ENCODE measurements around the gene TATDN3.

The TATDN3 gene

DNA sequence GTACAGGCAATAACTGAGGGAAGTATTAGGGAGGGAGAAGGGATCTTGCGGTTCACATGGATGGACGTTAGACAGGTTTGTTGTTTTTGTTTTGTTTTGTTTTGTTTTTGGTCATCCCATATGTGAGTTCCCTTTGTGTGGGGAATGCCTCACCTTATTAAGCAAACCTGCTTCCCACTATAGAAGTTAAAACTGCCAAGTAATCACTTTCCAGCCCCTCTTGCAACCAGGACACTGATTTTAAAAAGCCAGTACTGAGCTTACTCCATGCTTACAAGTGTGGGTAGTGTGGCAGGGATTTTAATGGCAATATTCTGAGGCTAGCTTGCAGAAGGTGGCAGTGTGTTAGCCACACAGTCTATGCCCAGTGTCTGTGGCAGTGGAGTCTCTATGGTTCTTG lies 29.3 kb downstream of the TATDN3 start:
- CTCF ChIA-PET = no interaction called here

DNA sequence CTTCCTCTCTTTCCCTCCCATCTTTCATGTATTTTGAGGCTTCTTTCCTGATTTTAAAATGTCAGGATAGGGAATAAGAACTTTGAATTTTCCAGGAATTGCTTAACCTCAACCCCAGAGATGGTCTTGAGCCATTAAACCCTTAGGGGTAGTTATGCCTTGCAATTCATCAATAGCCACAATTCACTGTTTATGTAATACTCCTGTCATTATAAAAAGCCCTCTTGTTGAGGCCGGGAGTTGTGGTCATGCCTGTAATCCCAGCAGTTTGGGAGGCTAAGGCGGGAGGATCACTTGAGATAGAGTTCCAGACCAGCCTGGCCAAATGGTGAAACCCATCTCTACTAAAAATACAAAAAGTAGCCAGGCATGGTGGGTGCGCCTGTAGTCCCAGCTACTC lies 31.3 kb downstream of the TATDN3 start:
- H3K9me3 ChIP-seq (ENCODE audit: control insufficient read depth, insufficient read depth, low read depth, low read length) = no peaks in the 10 kb centered on the region
- H3K36me3 ChIP-seq (ENCODE audit: control insufficient read depth in 2 of 2, insufficient read depth in 1 of 2, low read length in 2 of 2) = no peaks in the 10 kb centered on the region
- no peak overlapping the region for H3K27ac ChIP-seq (ENCODE audit: extremely low read depth, low read depth, low read length)
- H3K4me1 ChIP-seq (ENCODE audit: control insufficient read depth, insufficient read depth, low read length) = no peaks in the 10 kb centered on the region
- no peak overlapping the region for H3K4me3 ChIP-seq (ENCODE audit: low read depth, low read length)
- POLR2A ChIA-PET = no interaction called here
- CTCF ChIA-PET = interaction anchor here (0.7 kb wide), 1 partner anchor 13 kb away, joined by 3 read pairs; no protein-coding TSS in a partner anchor
- TF ChIP-seq, protein P1, sequence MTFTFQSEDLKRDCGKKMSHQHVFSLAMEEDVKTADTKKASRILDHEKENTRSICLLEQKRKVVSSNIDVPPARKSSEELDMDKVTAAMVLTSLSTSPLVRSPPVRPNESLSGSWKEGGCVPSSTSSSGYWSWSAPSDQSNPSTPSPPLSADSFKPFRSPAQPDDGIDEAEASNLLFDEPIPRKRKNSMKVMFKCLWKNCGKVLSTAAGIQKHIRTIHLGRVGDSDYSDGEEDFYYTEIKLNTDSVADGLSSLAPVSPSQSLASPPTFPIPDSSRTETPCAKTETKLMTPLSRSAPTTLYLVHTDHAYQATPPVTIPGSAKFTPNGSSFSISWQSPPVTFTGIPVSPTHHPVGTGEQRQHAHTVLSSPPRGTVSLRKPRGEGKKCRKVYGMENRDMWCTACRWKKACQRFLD (tag by site-specific recombination; IDR thresholded peaks at IDR 0.05) = no peak
- TF ChIP-seq ZFP37 (tag by site-specific recombination; IDR thresholded peaks at IDR 0.05) (no peak), ZNF768 (tag by site-specific recombination; IDR thresholded peaks at IDR 0.05) (no peak), ZNF140 (tag by site-specific recombination; IDR thresholded peaks at IDR 0.05) (no peak), OVOL3 (tag by site-specific recombination; IDR thresholded peaks at IDR 0.05) (no peak), SP3 (tag by site-specific recombination; IDR thresholded peaks at IDR 0.05) (no peak), ZNF785 (tag by site-specific recombination; IDR thresholded peaks at IDR 0.05) (no peak), ZNF561 (tag by site-specific recombination; IDR thresholded peaks at IDR 0.05; ENCODE audit: borderline replicate concordance) (no peak), BCL11A (tag by site-specific recombination; IDR thresholded peaks at IDR 0.05; ENCODE audit: low read depth) (no peak), ZNF324 (tag by site-specific recombination; IDR thresholded peaks at IDR 0.05) (no peak), ZNF660 (tag by site-specific recombination; IDR thresholded peaks at IDR 0.05) (no peak), ZNF747 (tag by site-specific recombination; IDR thresholded peaks at IDR 0.05) (no peak), ZNF791 (tag by site-specific recombination; IDR thresholded peaks at IDR 0.05) (no peak), ZNF555 (tag by site-specific recombination; conservative IDR thresholded peaks at IDR 0.05) (no peak), ZNF621 (tag by site-specific recombination; IDR thresholded peaks at IDR 0.05) (no peak)
- TF ChIP-seq, protein P2, sequence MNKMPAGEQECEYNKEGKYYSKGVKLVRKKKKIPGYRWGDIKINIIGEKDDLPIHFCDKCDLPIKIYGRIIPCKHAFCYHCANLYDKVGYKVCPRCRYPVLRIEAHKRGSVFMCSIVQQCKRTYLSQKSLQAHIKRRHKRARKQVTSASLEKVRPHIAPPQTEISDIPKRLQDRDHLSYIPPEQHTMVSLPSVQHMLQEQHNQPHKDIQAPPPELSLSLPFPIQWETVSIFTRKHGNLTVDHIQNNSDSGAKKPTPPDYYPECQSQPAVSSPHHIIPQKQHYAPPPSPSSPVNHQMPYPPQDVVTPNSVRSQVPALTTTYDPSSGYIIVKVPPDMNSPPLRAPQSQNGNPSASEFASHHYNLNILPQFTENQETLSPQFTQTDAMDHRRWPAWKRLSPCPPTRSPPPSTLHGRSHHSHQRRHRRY (tag by site-specific recombination; IDR thresholded peaks at IDR 0.05) = no peak
- TF ChIP-seq, protein P3, sequence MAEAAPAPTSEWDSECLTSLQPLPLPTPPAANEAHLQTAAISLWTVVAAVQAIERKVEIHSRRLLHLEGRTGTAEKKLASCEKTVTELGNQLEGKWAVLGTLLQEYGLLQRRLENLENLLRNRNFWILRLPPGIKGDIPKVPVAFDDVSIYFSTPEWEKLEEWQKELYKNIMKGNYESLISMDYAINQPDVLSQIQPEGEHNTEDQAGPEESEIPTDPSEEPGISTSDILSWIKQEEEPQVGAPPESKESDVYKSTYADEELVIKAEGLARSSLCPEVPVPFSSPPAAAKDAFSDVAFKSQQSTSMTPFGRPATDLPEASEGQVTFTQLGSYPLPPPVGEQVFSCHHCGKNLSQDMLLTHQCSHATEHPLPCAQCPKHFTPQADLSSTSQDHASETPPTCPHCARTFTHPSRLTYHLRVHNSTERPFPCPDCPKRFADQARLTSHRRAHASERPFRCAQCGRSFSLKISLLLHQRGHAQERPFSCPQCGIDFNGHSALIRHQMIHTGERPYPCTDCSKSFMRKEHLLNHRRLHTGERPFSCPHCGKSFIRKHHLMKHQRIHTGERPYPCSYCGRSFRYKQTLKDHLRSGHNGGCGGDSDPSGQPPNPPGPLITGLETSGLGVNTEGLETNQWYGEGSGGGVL (tag by site-specific recombination; IDR thresholded peaks at IDR 0.05) = no peak
- TF ChIP-seq, protein P4, sequence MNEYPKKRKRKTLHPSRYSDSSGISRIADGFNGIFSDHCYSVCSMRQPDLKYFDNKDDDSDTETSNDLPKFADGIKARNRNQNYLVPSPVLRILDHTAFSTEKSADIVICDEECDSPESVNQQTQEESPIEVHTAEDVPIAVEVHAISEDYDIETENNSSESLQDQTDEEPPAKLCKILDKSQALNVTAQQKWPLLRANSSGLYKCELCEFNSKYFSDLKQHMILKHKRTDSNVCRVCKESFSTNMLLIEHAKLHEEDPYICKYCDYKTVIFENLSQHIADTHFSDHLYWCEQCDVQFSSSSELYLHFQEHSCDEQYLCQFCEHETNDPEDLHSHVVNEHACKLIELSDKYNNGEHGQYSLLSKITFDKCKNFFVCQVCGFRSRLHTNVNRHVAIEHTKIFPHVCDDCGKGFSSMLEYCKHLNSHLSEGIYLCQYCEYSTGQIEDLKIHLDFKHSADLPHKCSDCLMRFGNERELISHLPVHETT (tag by site-specific recombination; IDR thresholded peaks at IDR 0.05) = no peak

More for the DNA sequence above, 29.3 kb downstream of the TATDN3 start:
- H3K27ac ChIP-seq (ENCODE audit: extremely low read depth, low read depth, low read length) = no peak overlapping the region
- H3K36me3 ChIP-seq (ENCODE audit: control insufficient read depth in 2 of 2, insufficient read depth in 1 of 2, low read length in 2 of 2) = no peaks in the 10 kb centered on the region
- no peak for TF ChIP-seq ZNF184 (tag by site-specific recombination; IDR thresholded peaks at IDR 0.05)
- TF ChIP-seq, protein P3 (tag by site-specific recombination; IDR thresholded peaks at IDR 0.05) = no peak
- TF ChIP-seq, protein P5, sequence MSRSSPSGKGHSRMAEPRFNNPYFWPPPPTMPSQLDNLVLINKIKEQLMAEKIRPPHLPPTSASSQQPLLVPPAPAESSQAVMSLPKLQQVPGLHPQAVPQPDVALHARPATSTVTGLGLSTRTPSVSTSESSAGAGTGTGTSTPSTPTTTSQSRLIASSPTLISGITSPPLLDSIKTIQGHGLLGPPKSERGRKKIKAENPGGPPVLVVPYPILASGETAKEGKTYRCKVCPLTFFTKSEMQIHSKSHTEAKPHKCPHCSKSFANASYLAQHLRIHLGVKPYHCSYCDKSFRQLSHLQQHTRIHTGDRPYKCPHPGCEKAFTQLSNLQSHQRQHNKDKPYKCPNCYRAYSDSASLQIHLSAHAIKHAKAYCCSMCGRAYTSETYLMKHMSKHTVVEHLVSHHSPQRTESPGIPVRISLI (tag by site-specific recombination; IDR thresholded peaks at IDR 0.05) = no peak
- H3K4me3 ChIP-seq (ENCODE audit: low read depth, low read length) = no peak overlapping the region
- POLR2A ChIA-PET = no interaction called here
- H3K4me1 ChIP-seq (ENCODE audit: control insufficient read depth, insufficient read depth, low read length) = no peaks in the 10 kb centered on the region
- H3K9me3 ChIP-seq (ENCODE audit: control insufficient read depth, insufficient read depth, low read depth, low read length) = no peaks in the 10 kb centered on the region

Data from HEK293 (cell line).